Measurements from ENCODE around the gene ENPP1. TPM values are rescaled to one million over a fixed set of nuclear protein-coding genes. Genes with fewer than 3 reads are reported as not detected.
A peak's percentile ranks its signal among the peaks of the same experiment; 100 is the strongest.

The ENPP1 gene
- 53.7 and 60.4 TPM in 2 replicates for total RNA-seq (2014; rRNA removed; shearing (Covaris generic))
- polyA plus RNA-seq (2016; fragmentation: Nextera tagmentation; extraction: Ambion mirVana) = 34.2 and 36.3 TPM in 2 replicates

DNA sequence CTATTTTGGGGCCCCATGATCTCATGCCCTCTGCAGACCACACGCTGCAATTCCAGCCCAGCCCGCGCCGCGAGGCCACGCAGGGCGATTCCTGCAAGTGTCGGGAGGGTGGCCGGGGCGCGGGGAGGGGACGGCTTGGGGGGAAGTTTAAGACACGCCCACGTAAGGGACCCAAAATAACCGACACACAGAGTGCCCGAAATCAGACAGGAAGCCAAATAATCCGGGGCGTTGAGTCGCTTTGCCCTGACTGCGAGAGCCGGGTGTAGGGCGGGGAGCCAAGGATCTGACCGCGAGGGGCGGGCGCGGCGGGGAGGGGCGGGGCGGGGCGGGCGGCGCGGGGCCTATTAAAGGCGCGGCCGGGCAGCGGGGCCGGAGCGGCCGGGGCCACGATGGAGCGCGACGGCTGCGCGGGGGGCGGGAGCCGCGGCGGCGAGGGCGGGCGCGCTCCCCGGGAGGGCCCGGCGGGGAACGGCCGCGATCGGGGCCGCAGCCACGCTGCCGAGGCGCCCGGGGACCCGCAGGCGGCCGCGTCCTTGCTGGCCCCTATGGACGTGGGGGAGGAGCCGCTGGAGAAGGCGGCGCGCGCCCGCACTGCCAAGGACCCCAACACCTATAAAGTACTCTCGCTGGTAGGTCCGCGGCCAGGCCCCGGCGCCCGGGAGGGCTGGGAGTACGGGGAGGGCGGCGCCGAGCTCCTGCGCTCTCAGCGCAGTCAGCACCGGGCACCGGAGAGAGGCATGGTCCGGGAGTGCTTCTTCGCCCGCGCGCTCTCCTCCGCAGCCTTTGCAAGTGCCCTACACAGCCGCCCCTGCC is at the start of gene ENPP1:
ENPP1 (plus strand) TSS at position 377 of the 816 bp plus-strand sequence; CDS start at position 393, 16 bp downstream.
- no peak within 1 kb of the TSS; the same call in 1 of the 2 replicates for H3K27ac ChIP-seq
- H3K4me3 ChIP-seq = peak within 1 kb of the TSS; percentile 95
- peaks cover 17% of the 10 kb centered on the region for H3K4me1 ChIP-seq (ENCODE audit: insufficient read depth)
- no peaks in the 10 kb centered on the region for H3K9me3 ChIP-seq (ENCODE audit: low read depth)
- no peaks in the 10 kb centered on the region for H3K9me2 ChIP-seq (ENCODE audit: insufficient read depth)
- peak within 1 kb of the TSS; percentile 83 for H3K4me2 ChIP-seq (ENCODE audit: unreplicated experiment)
- no peaks in the 10 kb centered on the region for H3K27me3 ChIP-seq (replicated peaks; ENCODE audit: insufficient read depth)
- DNase-seq = peak; percentile 87
- H3K9ac ChIP-seq = peak within 1 kb of the TSS; percentile 64
- peaks cover 33% of the 10 kb centered on the region for H3K79me2 ChIP-seq (ENCODE audit: insufficient read depth)
- no peaks in the 10 kb centered on the region for H4K20me1 ChIP-seq (ENCODE audit: insufficient read depth)
- H2AFZ ChIP-seq = peak within 1 kb of the TSS; percentile 96
- WGBS, 2 experiments (ENCODE audit: low coverage in 1 of 2, low lambda C conversion rate in 2 of 2, missing lambda C conversion rate in 2 of 2) = 0 to 1% methylated on average over 31 to 93 of the region's 99 CpGs
- H3K36me3 ChIP-seq (ENCODE audit: low read depth) = no peaks in the 10 kb centered on the region
- H3F3A ChIP-seq (ENCODE audit: insufficient read depth) = peaks cover 8% of the 10 kb centered on the region
- in situ Hi-C loops (cut with MboI) = no loop called here
- TF ChIP-seq EZH2 (IDR thresholded peaks at IDR 0.05; ENCODE audit: insufficient read depth, poor library complexity, severe bottlenecking) = no peak
- TF ChIP-seq EZH2phosphoT487 (IDR thresholded peaks at IDR 0.05; ENCODE audit: insufficient read depth, low read depth) = no peak

DNA sequence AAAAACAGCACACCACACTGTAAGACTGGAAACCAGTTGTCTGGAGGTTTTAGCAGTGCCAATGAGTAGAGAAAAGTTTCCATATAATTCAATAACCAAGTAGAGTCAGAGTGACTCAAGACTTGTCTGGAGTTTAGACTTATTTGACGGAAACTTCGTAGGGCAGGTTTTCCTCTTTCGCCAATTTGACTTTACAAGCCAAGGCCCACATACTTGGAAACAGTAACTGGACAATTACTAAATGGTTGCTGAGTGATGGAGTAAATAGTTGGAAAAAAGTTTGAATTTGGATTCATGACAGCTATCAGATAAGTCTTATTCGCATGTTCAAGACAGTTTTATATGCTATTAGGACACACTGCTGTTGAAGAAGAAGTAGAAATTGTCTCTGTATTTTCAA is 48.9 kb upstream of the ENPP1 start:
- Histone ChIP-seq H3K4me2 (ENCODE audit: unreplicated experiment) (no peak overlapping the region), H3K79me2 (ENCODE audit: insufficient read depth) (no peaks in the 10 kb centered on the region), H4K20me1 (ENCODE audit: insufficient read depth) (no peaks in the 10 kb centered on the region), H3K9ac (no peak overlapping the region), H3F3A (ENCODE audit: insufficient read depth) (peaks cover 59% of the 10 kb centered on the region), H2AFZ (no peak overlapping the region), H3K4me1 (ENCODE audit: insufficient read depth) (peaks cover 78% of the 10 kb centered on the region), H3K4me3 (no peak overlapping the region), H3K9me2 (ENCODE audit: insufficient read depth) (no peaks in the 10 kb centered on the region), H3K36me3 (ENCODE audit: low read depth) (no peaks in the 10 kb centered on the region), H3K27ac (no peak overlapping the region), H3K9me3 (ENCODE audit: low read depth) (no peaks in the 10 kb centered on the region), H3K27me3 (replicated peaks; ENCODE audit: insufficient read depth) (no peaks in the 10 kb centered on the region)
- 74 to 91% methylated on average over 4 of the region's 4 CpGs for WGBS, 2 experiments (ENCODE audit: low coverage in 1 of 2, low lambda C conversion rate in 2 of 2, missing lambda C conversion rate in 2 of 2)
- TF ChIP-seq EZH2phosphoT487 (IDR thresholded peaks at IDR 0.05; ENCODE audit: insufficient read depth, low read depth) = no peak
- TF ChIP-seq EZH2 (IDR thresholded peaks at IDR 0.05; ENCODE audit: insufficient read depth, poor library complexity, severe bottlenecking) = no peak
- DNase-seq = peak; percentile 26
- in situ Hi-C loops (cut with MboI) = no loop called here

DNA sequence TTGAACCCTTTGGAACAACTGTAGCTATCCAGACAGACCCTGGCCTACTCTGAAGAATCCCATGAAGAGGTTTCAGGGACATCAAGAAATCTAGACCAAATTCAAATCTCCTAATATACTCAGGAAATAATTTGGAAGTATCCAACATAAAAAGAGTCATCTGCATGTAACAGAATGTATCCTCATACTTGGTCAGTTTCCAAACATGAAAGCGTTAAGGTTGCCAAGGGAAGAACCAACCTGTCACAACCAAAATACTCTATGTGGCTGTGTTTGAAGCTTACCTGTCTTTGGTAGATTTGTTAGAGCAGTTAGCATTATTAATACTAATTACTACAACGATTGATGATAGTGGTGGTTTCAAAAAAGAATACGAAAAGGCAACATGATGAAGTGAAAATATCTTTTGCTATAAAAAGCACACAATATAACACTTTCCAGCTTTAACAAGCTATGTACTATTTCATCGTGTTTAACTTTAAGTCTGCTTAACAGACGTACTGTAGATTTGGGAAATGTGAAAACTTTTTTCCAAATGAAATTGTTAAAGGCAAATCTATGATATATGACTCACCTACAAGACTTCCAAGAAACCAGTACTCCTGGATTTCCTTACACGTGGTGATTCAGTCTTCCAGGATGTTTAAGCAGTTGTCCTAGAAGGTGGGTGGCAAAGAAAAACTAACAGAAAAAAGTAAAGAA is 46.6 kb upstream of the ENPP1 start:
- H3K27ac ChIP-seq = 0 out of 2 replicates have a peak overlapping the region, but pooled peaks have one; percentile 0
- no peak overlapping the region for H3K4me3 ChIP-seq
- H3K9me3 ChIP-seq (ENCODE audit: low read depth) = no peaks in the 10 kb centered on the region
- no peaks in the 10 kb centered on the region for H3K27me3 ChIP-seq (replicated peaks; ENCODE audit: insufficient read depth)
- DNase-seq = peak; percentile 82
- peaks cover 59% of the 10 kb centered on the region for H3F3A ChIP-seq (ENCODE audit: insufficient read depth)
- TF ChIP-seq EZH2 (IDR thresholded peaks at IDR 0.05; ENCODE audit: insufficient read depth, poor library complexity, severe bottlenecking) (no peak), EZH2phosphoT487 (IDR thresholded peaks at IDR 0.05; ENCODE audit: insufficient read depth, low read depth) (no peak)
- no peak overlapping the region for H3K9ac ChIP-seq
- H3K9me2 ChIP-seq (ENCODE audit: insufficient read depth) = no peaks in the 10 kb centered on the region
- no peak overlapping the region for H2AFZ ChIP-seq
- peaks cover 80% of the 10 kb centered on the region for H3K4me1 ChIP-seq (ENCODE audit: insufficient read depth)
- peak overlapping the region; percentile 31 for H3K4me2 ChIP-seq (ENCODE audit: unreplicated experiment)
- H4K20me1 ChIP-seq (ENCODE audit: insufficient read depth) = no peaks in the 10 kb centered on the region
- no peaks in the 10 kb centered on the region for H3K36me3 ChIP-seq (ENCODE audit: low read depth)
- no peaks in the 10 kb centered on the region for H3K79me2 ChIP-seq (ENCODE audit: insufficient read depth)
- in situ Hi-C loops (cut with MboI) = no loop called here
- 34 to 36% methylated on average over 6 of the region's 6 CpGs for WGBS, 2 experiments (ENCODE audit: low coverage in 1 of 2, low lambda C conversion rate in 2 of 2, missing lambda C conversion rate in 2 of 2)

DNA sequence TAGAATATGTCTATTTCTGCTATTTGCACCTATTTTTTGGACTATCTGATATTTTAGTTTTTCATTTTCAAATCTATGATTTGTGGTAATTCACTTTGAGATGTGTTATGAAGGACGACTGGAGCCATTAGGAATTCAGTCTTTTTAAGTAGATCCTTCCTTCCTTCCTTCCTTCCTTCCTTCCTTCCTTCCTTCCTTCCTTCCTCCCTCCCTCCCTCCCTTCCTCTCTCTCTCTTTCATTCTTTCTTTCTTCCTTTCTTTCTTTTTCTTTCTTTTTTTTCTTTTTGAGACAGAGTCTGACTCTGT is 46.1 kb upstream of the ENPP1 start:
- WGBS, 2 experiments (ENCODE audit: low coverage in 1 of 2, low lambda C conversion rate in 2 of 2, missing lambda C conversion rate in 2 of 2) = 52% methylated on average over 1 of the region's 1 CpG; no CpG with 5 or more reads in 1 of the 2 experiments
- H3K9me2 ChIP-seq (ENCODE audit: insufficient read depth) = no peaks in the 10 kb centered on the region
- TF ChIP-seq EZH2phosphoT487 (IDR thresholded peaks at IDR 0.05; ENCODE audit: insufficient read depth, low read depth) (no peak), EZH2 (IDR thresholded peaks at IDR 0.05; ENCODE audit: insufficient read depth, poor library complexity, severe bottlenecking) (no peak)
- peaks cover 57% of the 10 kb centered on the region for H3F3A ChIP-seq (ENCODE audit: insufficient read depth)
- in situ Hi-C loops (cut with MboI) = no loop called here
- no peak for DNase-seq
- H3K79me2 ChIP-seq (ENCODE audit: insufficient read depth) = no peaks in the 10 kb centered on the region
- H3K27me3 ChIP-seq (replicated peaks; ENCODE audit: insufficient read depth) = no peaks in the 10 kb centered on the region
- H2AFZ ChIP-seq = no peak overlapping the region
- H3K36me3 ChIP-seq (ENCODE audit: low read depth) = no peaks in the 10 kb centered on the region
- H3K27ac ChIP-seq = 0 out of 2 replicates have a peak overlapping the region, but pooled peaks have one; percentile 0
- peak overlapping the region; percentile 31 for H3K4me2 ChIP-seq (ENCODE audit: unreplicated experiment)
- no peaks in the 10 kb centered on the region for H4K20me1 ChIP-seq (ENCODE audit: insufficient read depth)
- H3K9ac ChIP-seq = no peak overlapping the region
- H3K4me3 ChIP-seq = no peak overlapping the region
- no peaks in the 10 kb centered on the region for H3K9me3 ChIP-seq (ENCODE audit: low read depth)
- H3K4me1 ChIP-seq (ENCODE audit: insufficient read depth) = peaks cover 80% of the 10 kb centered on the region
